GM12878 (cell line): ENCODE data around the gene GNA15. TPM values are rescaled to one million over a fixed set of nuclear protein-coding genes. Genes with fewer than 3 reads are reported as not detected.

ENCODE experiments used
- ATAC-seq: fragments of 200-7000 bp; cut with Tn5 transposase; 3 replicates; pipeline ENCODE4 v1.9.1; 2020; ENCODE audit warnings: mild to moderate bottlenecking, moderate library complexity
- BruUV-seq: library from RNA; stranded (reverse); fragments of 400-500 nt; replicated peaks from 2 replicates; lab custom pipeline; 2021; lab: Mats Ljungman, UMichigan
- CTCF ChIA-PET: fragments of 300-600 bp; sonication (Branson Sonifier 250); formaldehyde crosslinking; extraction: SDS; loops from one replicate; lab custom pipeline; 2021; ENCODE audit warnings: inconsistent platforms; lab: Yijun Ruan, JAX
- POLR2A ChIA-PET: fragments of 350-600 bp; formaldehyde crosslinking; extraction: SDS; loops from one replicate; lab custom pipeline; 2021; ENCODE audit warnings: inconsistent platforms; lab: Charles Lee
- RAD21 ChIA-PET: fragments of 300-600 bp; sonication (Branson Sonifier 250); formaldehyde crosslinking; loops from one replicate; lab custom pipeline; 2023; ENCODE audit warnings: antibody characterized with exemption; ENCODE audit not compliant: unreplicated experiment; lab: Charles Lee
- SMC1A ChIA-PET: fragments of 300-600 bp; sonication (Branson Sonifier 250); formaldehyde crosslinking; loops from one replicate; lab custom pipeline; 2023; ENCODE audit not compliant: unreplicated experiment, uncharacterized antibody; lab: Charles Lee
- DNase-seq: peaks from one replicate; pipeline ENCODE4 v3.0.0-alpha.2; 2011; ENCODE audit warnings: low read depth, low spot score
- FAIRE-seq: peaks from 3 replicates; lab custom pipeline; 2011; peaks lifted over from hg19 to GRCh38; lab: Jason Lieb, UNC
- H2AFZ ChIP-seq: 2 replicates; pipeline ENCODE4 v1.6.0; 2011; ENCODE audit warnings: low read depth, low read length, control low read depth; ENCODE audit not compliant: control insufficient read depth
- H3K27ac ChIP-seq: 2 replicates; pipeline ENCODE4 v1.5.1; 2011; ENCODE audit warnings: control low read depth; ENCODE audit not compliant: control insufficient read depth, insufficient read depth
- H3K27me3 ChIP-seq, 2 experiments: replicated peaks in 1 of 2; 2 replicates each; pipeline versions ENCODE4 v1.6.0 to v1.6.1; 2011; ENCODE audit warnings: low read length in 1 of 2; ENCODE audit not compliant: control insufficient read depth in 2 of 2, insufficient read depth in 2 of 2
- H3K36me3 ChIP-seq, 2 experiments: 2 replicates each; pipeline ENCODE4 v1.5.1; 2011; ENCODE audit warnings: low read length in 1 of 2; ENCODE audit not compliant: control insufficient read depth in 2 of 2, insufficient read depth in 2 of 2
- H3K4me1 ChIP-seq: 2 replicates; pipeline ENCODE4 v1.6.1; 2011; ENCODE audit warnings: mild to moderate bottlenecking, low read length, moderate library complexity, mixed read lengths; ENCODE audit not compliant: control insufficient read depth, insufficient read depth
- H3K4me2 ChIP-seq: 2 replicates; pipeline ENCODE4 v1.6.0; 2011; ENCODE audit warnings: control low read depth; ENCODE audit not compliant: control insufficient read depth, insufficient read depth
- H3K4me3 ChIP-seq: fragments of 200-600 bp; sonication (generic); 2 replicates; pipeline ENCODE4 v1.5.1; 2016
- H3K79me2 ChIP-seq: 2 replicates; pipeline ENCODE4 v1.6.0; 2011; ENCODE audit warnings: low read length; ENCODE audit not compliant: control insufficient read depth, insufficient read depth
- H3K9ac ChIP-seq: 2 replicates; pipeline ENCODE4 v1.8.0; 2011; ENCODE audit warnings: low read length, control low read depth, mixed read lengths; ENCODE audit not compliant: control insufficient read depth, insufficient read depth
- H3K9me3 ChIP-seq: replicated peaks from 3 replicates; pipeline ENCODE4 v1.5.1; 2011; ENCODE audit warnings: mild to moderate bottlenecking, low read length; ENCODE audit not compliant: control insufficient read depth, insufficient read depth
- H4K20me1 ChIP-seq: 2 replicates; pipeline ENCODE4 v1.6.0; 2011; ENCODE audit not compliant: control insufficient read depth, insufficient read depth
- BHLHE40 ChIP-seq, 2 experiments: fragments of 450-650 bp in 1 of 2; IDR thresholded peaks; 2 replicates each; pipeline ENCODE4 v1.6.1; 2011 to 2017; ENCODE audit warnings: low read depth in 2 of 2, borderline replicate concordance in 1 of 2, improper control_type of control experiment in 1 of 2, low read length in 1 of 2, mild to moderate bottlenecking in 1 of 2
- CREB1 ChIP-seq: IDR thresholded peaks from 2 replicates; pipeline ENCODE4 v1.6.1; 2012; ENCODE audit warnings: low read depth, mild to moderate bottlenecking, inconsistent platforms
- DPF2 ChIP-seq: fragments of 450-650 bp; IDR thresholded peaks from 2 replicates; pipeline ENCODE4 v1.6.1; 2017; ENCODE audit warnings: mild to moderate bottlenecking
- EGR1 ChIP-seq, 2 experiments: IDR thresholded peaks; 1 replicate in 1 of 2; 2 replicates in 1 of 2; pipeline ENCODE4 v1.6.1; 2011 to 2012; ENCODE audit warnings: low read depth in 2 of 2, low read length in 2 of 2, borderline replicate concordance in 1 of 2, mild to moderate bottlenecking in 1 of 2, moderate library complexity in 1 of 2
- NR2F1 ChIP-seq: fragments of 450-650 bp; conservative IDR thresholded peaks from 2 replicates; pipeline ENCODE4 v1.6.1; 2017; ENCODE audit warnings: mild to moderate bottlenecking
- POLR2A ChIP-seq: IDR thresholded peaks from 2 replicates; pipeline ENCODE4 v1.6.1; 2011; ENCODE audit warnings: low read depth, mild to moderate bottlenecking, low read length
- RAD21 ChIP-seq: IDR thresholded peaks from 2 replicates; pipeline ENCODE4 v1.6.1; 2011; ENCODE audit warnings: mild to moderate bottlenecking, low read depth, low read length, moderate library complexity; ENCODE audit not compliant: insufficient read depth
- RUNX3 ChIP-seq: IDR thresholded peaks from 2 replicates; pipeline ENCODE4 v1.6.1; 2012; ENCODE audit warnings: low read length, inconsistent platforms
- SMARCA5 ChIP-seq: fragments of 450-650 bp; IDR thresholded peaks from 2 replicates; pipeline ENCODE4 v1.6.1; 2017; ENCODE audit warnings: mild to moderate bottlenecking
- SMC3 ChIP-seq: IDR thresholded peaks from 2 replicates; pipeline ENCODE4 v1.6.1; 2011; ENCODE audit warnings: low read length, improper control_type of control experiment, borderline replicate concordance
- TCF12 ChIP-seq: IDR thresholded peaks from 2 replicates; pipeline ENCODE4 v1.6.1; 2011; ENCODE audit warnings: low read depth, mild to moderate bottlenecking, low read length
- YY1 ChIP-seq: IDR thresholded peaks from 2 replicates; pipeline ENCODE4 v1.6.1; 2011; ENCODE audit warnings: low read depth, mild to moderate bottlenecking, low read length
- WGBS: methylation state at CpG from one replicate; pipeline ENCODE4 v1.1.6; 2016; ENCODE audit warnings: low lambda C conversion rate; ENCODE audit not compliant: insufficient replicate concordance, insufficient coverage; ENCODE audit errors: missing lambda C conversion rate; 5-methylcytosine and 5-hydroxymethylcytosine counted together
- in situ Hi-C: fragments of 300-500 bp; cut with MboI; formaldehyde crosslinking; loops from 9 replicates; pipeline ENCODE4 v1.14.3; 2018; ENCODE audit warnings: mixed read lengths
- intact Hi-C: fragments of 100-400 bp; cut with micrococcal nuclease; formaldehyde crosslinking; loops from one replicate; pipeline ENCODE4 v1.14.2; 2022; ENCODE audit not compliant: unreplicated experiment
- polyA plus RNA-seq, 11 experiments: library from polyadenylated mRNA; depleted of rRNA in 4 of 11; unstranded in 6 of 11; stranded (reverse) in 5 of 11; fragments of >200 nt; fragmentation: Nextera tagmentation in 4 of 11; fragmentation: Illumina TruSeq in 1 of 11; extraction: Ambion mirVana in 4 of 11; extraction: Trizol in 1 of 11; gene quantifications; 1 replicate in 1 of 11; 2 replicates in 10 of 11; pipeline versions ENCODE4 v1.2.1 to v1.2.3, GENCODE V29; 2011 to 2016; ENCODE audit warnings: inconsistent platforms in 2 of 11, missing spikeins in 2 of 11, low read depth in 1 of 11
- total RNA-seq, 4 experiments: library from RNA; depleted of rRNA in 3 of 4; stranded (reverse); fragments of >200 nt in 3 of 4; fragmentation: Illumina TruSeq in 1 of 4; extraction: Trizol in 1 of 4; gene quantifications; 2 replicates each; pipeline versions ENCODE4 v1.2.1 to v1.2.3, GENCODE V29; 2013 to 2021
- TF ChIP-seq, protein P1 (sequence below): IDR thresholded peaks from 2 replicates; pipeline ENCODE4 v1.6.1; 2011; ENCODE audit warnings: borderline replicate concordance, low read depth, mild to moderate bottlenecking, moderate library complexity, low read length; ENCODE audit not compliant: insufficient read depth, poor library complexity, severe bottlenecking
- TF ChIP-seq, protein P2 (sequence below), 3 experiments: IDR thresholded peaks in 2 of 3; conservative IDR thresholded peaks in 1 of 3; 2 replicates each; pipeline ENCODE4 v1.5.1; 2011; ENCODE audit warnings: low read depth in 3 of 3, low read length in 3 of 3, mild to moderate bottlenecking in 3 of 3, control low read depth in 2 of 3, moderate library complexity in 2 of 3, inconsistent platforms in 1 of 3, mixed read lengths in 1 of 3; ENCODE audit not compliant: control insufficient read depth in 2 of 3, insufficient read depth in 1 of 3; ENCODE audit errors: extremely low read depth in 1 of 3
- TF ChIP-seq, protein P3 (sequence below): fragments of 450-650 bp; formaldehyde crosslinking; IDR thresholded peaks from 2 replicates; pipeline ENCODE4 v1.5.0; 2022; ENCODE audit warnings: mild to moderate bottlenecking, missing genetic modification characterization

GNA15 gene
- total and polyA plus RNA-seq, 10 of the 15 experiments (the other 5 are each of a cell fraction or from before 2014, with no cell fraction given) = 0.42 to 18.0 (median 9.4) TPM

DNA sequence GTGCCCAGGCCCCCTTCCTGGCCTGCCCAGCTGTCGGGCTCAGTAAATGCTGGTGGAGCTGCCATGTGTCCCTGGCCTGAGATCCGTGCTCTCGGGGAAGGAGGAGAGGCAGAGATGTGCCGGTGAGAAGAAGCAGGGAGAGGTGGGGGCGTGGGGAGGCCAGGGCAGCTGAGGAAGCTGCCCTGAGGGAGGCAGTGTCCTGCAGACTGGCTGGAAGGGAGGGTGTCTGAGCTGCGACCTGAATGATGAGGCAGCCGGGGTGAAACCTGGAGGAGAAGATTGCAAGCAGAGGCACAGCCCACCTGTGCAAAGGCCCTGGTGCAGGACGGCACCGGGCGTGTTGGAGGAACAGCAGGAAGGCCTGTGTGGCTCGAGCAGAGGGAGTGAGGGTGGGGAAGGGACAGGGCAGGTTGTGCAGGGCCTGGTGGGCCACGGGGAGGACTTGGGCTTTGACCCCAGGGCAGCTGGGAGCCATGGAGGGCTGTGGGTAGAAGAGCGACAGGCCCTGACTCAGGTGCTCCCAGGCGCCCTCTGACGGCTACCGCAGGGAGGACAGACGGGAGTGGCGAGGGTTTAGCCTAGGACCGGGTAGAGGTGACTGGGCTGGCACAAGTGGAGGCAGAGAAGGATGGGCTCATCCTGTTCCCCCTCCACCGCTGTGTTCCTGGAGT lies 74.6 kb downstream of the GNA15 start:
- Histone ChIP-seq H4K20me1 (no peaks in the 10 kb centered on the region), H3K9ac (no peak overlapping the region), H3K4me1 (no peaks in the 10 kb centered on the region), H3K36me3 (peaks cover 0 to 12% of the 10 kb centered on the region in 2 experiments; a peak in 2 of 4 replicates), H3K9me3 (no peaks in the 10 kb centered on the region), H3K4me3 (no peak overlapping the region), H3K4me2 (no peak overlapping the region), H3K27ac (no peak overlapping the region), H3K27me3 (no peaks in the 10 kb centered on the region), H2AFZ (no peak overlapping the region), H3K79me2 (no peaks in the 10 kb centered on the region)
- DNase-seq (no peak), FAIRE-seq (no peak), ATAC-seq (peak; percentile 96)
- ChIA-PET CTCF (interaction anchor here (0.6 to 3.3 kb wide), 4 partner anchors 40 to 259 kb away, joined by 3 to 11 read pairs (median 3); no protein-coding TSS in a partner anchor), RAD21 (no interaction called here), POLR2A (interaction anchor here (1.0 kb wide), 1 partner anchor 30 kb away, joined by 3 read pairs; no protein-coding TSS in a partner anchor), SMC1A (interaction anchor here (1.3 kb wide), 1 partner anchor 260 kb away, joined by 3 read pairs; no protein-coding TSS in a partner anchor)
- intact Hi-C loops (no loop called here), in situ Hi-C loops (no loop called here)
- no TSS peak for BruUV-seq
- 36% methylated on average over 20 of the region's 20 CpGs for WGBS
- TF ChIP-seq BHLHE40 (IDR thresholded peaks at IDR 0.05; ENCODE audit: borderline replicate concordance in 1 of 2, low read depth in 2 of 2, low read length in 1 of 2) (0 out of 4 replicates have a peak, but pooled peaks of 1 of the 2 experiments have one; percentile 8), SMARCA5 (peak; percentile 96), EGR1 (IDR thresholded peaks at IDR 0.05; ENCODE audit: borderline replicate concordance in 1 of 2, low read depth in 2 of 2, low read length in 2 of 2) (no peak), DPF2 (no peak), YY1 (0 out of 2 replicates have a peak, but pooled peaks have one; percentile 55), SMC3 (peak; percentile 66), CREB1 (no peak), NR2F1 (0 out of 2 replicates have a peak, but pooled peaks have one; percentile 10), POLR2A (peak; percentile 53; the same call in 1 of the 2 replicates), TCF12 (0 out of 2 replicates have a peak, but pooled peaks have one; percentile 8), RAD21 (peak; percentile 47), RUNX3 (peak; percentile 57; the same call in 1 of the 2 replicates)
- TF ChIP-seq, protein P1, sequence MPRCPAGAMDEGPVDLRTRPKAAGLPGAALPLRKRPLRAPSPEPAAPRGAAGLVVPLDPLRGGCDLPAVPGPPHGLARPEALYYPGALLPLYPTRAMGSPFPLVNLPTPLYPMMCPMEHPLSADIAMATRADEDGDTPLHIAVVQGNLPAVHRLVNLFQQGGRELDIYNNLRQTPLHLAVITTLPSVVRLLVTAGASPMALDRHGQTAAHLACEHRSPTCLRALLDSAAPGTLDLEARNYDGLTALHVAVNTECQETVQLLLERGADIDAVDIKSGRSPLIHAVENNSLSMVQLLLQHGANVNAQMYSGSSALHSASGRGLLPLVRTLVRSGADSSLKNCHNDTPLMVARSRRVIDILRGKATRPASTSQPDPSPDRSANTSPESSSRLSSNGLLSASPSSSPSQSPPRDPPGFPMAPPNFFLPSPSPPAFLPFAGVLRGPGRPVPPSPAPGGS = peak; percentile 57
- TF ChIP-seq, protein P2, sequence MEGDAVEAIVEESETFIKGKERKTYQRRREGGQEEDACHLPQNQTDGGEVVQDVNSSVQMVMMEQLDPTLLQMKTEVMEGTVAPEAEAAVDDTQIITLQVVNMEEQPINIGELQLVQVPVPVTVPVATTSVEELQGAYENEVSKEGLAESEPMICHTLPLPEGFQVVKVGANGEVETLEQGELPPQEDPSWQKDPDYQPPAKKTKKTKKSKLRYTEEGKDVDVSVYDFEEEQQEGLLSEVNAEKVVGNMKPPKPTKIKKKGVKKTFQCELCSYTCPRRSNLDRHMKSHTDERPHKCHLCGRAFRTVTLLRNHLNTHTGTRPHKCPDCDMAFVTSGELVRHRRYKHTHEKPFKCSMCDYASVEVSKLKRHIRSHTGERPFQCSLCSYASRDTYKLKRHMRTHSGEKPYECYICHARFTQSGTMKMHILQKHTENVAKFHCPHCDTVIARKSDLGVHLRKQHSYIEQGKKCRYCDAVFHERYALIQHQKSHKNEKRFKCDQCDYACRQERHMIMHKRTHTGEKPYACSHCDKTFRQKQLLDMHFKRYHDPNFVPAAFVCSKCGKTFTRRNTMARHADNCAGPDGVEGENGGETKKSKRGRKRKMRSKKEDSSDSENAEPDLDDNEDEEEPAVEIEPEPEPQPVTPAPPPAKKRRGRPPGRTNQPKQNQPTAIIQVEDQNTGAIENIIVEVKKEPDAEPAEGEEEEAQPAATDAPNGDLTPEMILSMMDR (IDR thresholded peaks at IDR 0.05 in 2 of 3, conservative IDR thresholded peaks at IDR 0.05 in 1 of 3; ENCODE audit: control insufficient read depth in 2 of 3, extremely low read depth in 1 of 3, insufficient read depth in 1 of 3, low read depth in 3 of 3, low read length in 3 of 3) = peak; percentile 75 to 92 (median 81)
- TF ChIP-seq, protein P3, sequence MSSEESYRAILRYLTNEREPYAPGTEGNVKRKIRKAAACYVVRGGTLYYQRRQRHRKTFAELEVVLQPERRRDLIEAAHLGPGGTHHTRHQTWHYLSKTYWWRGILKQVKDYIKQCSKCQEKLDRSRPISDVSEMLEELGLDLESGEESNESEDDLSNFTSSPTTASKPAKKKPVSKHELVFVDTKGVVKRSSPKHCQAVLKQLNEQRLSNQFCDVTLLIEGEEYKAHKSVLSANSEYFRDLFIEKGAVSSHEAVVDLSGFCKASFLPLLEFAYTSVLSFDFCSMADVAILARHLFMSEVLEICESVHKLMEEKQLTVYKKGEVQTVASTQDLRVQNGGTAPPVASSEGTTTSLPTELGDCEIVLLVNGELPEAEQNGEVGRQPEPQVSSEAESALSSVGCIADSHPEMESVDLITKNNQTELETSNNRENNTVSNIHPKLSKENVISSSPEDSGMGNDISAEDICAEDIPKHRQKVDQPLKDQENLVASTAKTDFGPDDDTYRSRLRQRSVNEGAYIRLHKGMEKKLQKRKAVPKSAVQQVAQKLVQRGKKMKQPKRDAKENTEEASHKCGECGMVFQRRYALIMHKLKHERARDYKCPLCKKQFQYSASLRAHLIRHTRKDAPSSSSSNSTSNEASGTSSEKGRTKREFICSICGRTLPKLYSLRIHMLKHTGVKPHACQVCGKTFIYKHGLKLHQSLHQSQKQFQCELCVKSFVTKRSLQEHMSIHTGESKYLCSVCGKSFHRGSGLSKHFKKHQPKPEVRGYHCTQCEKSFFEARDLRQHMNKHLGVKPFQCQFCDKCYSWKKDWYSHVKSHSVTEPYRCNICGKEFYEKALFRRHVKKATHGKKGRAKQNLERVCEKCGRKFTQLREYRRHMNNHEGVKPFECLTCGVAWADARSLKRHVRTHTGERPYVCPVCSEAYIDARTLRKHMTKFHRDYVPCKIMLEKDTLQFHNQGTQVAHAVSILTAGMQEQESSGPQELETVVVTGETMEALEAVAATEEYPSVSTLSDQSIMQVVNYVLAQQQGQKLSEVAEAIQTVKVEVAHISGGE = no peak
